Measurements from ENCODE around the gene EIF4EBP2.

EIF4EBP2 gene

GRCh38 chr10:70462349-70462984 lies 58.5 kb downstream of the EIF4EBP2 start:
- peak; percentile 82 for DNase-seq

GRCh38 chr10:70465278-70465677 lies 61.3 kb downstream of the EIF4EBP2 start:
- no peak for DNase-seq

DNA sequence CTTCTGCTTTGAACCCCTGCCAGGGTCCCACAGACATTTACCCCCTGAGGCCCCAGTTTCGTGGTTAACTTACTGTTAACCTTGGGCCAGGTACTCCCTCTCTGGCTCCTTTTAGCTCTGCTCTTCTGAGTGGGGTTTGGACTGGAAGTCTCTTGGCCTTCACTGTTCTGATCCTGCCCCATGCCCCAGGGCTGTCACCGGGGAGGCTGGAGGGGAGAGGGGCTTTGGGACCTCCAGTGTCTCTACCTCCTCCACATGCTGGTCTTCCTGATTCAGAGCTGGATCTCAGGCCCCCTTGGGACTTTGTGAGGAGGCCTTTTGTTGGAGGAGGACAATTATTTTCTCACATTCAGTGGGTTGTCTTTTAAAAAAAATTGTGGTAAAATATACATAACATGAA lies 61.9 kb downstream of the EIF4EBP2 start:
- no peak for DNase-seq

DNA sequence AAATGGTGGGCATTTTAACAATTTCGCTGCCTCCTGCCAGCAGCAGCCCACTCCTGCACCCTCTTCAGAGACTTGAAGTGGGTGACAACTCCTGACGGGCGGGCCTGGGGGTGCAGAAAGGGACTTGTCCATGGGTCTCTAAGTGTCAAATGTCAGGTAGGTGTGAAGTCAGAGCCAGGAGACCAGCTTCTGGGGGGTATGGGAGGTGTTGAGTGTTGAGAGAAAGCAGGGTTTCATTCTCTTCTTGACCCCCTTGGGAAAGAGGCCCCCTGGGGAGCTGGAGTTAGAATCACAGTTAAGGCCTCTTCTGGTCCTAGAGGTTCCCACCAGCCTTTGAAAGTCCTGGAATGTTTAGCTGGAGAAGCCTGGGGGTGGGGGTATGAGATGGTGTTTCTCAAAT lies 63.0 kb downstream of the EIF4EBP2 start:
- no peak for DNase-seq

- no peak for DNase-seq
Measured at GRCh38 chr10:70472799-70473454, 69.0 kb downstream of the EIF4EBP2 start.

- no peak for DNase-seq
Measured at GRCh38 chr10:70474780-70475179, 70.8 kb downstream of the EIF4EBP2 start.

- no peak for DNase-seq
Measured at GRCh38 chr10:70475661-70476060, 71.7 kb downstream of the EIF4EBP2 start.

- DNase-seq, result no peak
Measured at GRCh38 chr10:70476249-70477035, 72.5 kb downstream of the EIF4EBP2 start.

DNA sequence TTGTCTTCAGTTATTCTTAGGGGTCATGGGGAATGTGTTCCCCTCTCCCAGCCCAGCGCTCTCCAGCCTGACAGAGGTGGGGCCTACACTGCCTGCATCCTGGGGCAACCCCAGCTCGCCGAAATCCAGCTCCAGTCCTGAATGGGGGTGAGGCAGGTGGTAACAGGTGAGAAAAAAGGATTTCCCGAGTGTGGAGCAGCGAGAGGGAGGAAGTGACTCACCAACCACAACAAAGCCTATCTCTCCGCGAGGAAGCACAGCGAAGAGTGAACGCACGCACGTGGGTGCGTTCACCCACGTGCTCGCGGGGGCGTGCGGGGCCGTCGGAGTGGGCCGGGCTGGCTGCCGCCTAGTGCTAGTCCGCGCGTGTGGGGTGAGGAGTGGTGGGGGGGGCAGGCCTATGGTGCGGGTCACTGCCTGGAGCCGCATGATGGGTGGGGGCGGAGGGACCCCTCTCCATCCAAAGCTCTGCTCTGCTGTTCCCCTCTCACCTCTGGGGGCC lies 73.8 kb downstream of the EIF4EBP2 start:
- DNase-seq, result no peak
